NCI-H2171 (cell line): ENCODE results near the gene GCNA.
A peak's percentile ranks its signal among the peaks of the same experiment; 100 is the strongest.
"Not testable (repeated sequence)": the region's sequence is repeated elsewhere in the genome, so short reads cannot be mapped to it uniquely, and the experiment has no call there.

ENCODE experiments used
- DNase-seq: peaks from one replicate; lab custom pipeline; 2025; lab: John Stamatoyannopoulos, UW

Gene GCNA

GRCh38 chrX:71638409-71638808 is 60.2 kb downstream of the GCNA start:
- DNase-seq: no peak

- DNase-seq: no peak
Measured at GRCh38 chrX:71640002-71640401, 61.8 kb downstream of the GCNA start.

- DNase-seq: not testable (repeated sequence)
Measured at GRCh38 chrX:71644406-71644805, 66.2 kb downstream of the GCNA start.

- DNase-seq: no peak
Measured at GRCh38 chrX:71650333-71650969, 72.2 kb downstream of the GCNA start.

- DNase-seq: peak; percentile 22
Measured at GRCh38 chrX:71652405-71652804, 74.2 kb downstream of the GCNA start.

GRCh38 chrX:71653344-71653743 is 75.1 kb downstream of the GCNA start:
- DNase-seq: no peak

GRCh38 chrX:71657267-71657666 is 79.0 kb downstream of the GCNA start:
- no peak for DNase-seq

- DNase-seq: no peak
Measured at GRCh38 chrX:71659342-71659741, 81.1 kb downstream of the GCNA start.

GRCh38 chrX:71659959-71660358 is 81.7 kb downstream of the GCNA start:
- no peak for DNase-seq

- no peak for DNase-seq
Measured at GRCh38 chrX:71660562-71661416, 82.6 kb downstream of the GCNA start.

- no peak for DNase-seq
Measured at GRCh38 chrX:71661919-71662318, 83.7 kb downstream of the GCNA start.

GRCh38 chrX:71662654-71663053 is 84.4 kb downstream of the GCNA start:
- DNase-seq: not testable (repeated sequence)
